Measurements from ENCODE around the gene THRAP3. TPM values are rescaled to one million over a fixed set of nuclear protein-coding genes. Genes with fewer than 3 reads are reported as not detected.

The THRAP3 gene
- total and polyA plus RNA-seq, 2 experiments from 2014 or later: 127 to 161 TPM

DNA sequence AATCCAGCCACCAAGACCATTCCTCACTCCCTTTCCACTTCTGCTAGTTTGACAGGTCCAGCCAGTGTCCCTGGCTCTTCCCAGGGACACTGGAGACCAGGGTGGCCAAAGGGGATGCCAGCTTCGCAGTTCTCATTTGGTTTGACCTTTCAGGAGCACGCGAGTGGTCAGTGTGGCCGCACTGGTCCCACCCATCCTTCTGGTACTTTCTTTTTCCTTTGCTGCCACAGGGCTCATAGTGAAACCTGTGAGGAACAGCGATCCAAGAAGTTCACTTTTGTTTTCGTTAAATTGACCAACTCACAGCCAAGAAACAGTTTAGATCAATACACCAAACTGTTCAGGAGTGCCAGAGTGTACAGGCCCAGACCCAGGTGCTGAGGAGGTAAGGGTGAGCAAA lies 113.6 kb downstream of the THRAP3 start (continued):
- TF ChIP-seq, protein P1, sequence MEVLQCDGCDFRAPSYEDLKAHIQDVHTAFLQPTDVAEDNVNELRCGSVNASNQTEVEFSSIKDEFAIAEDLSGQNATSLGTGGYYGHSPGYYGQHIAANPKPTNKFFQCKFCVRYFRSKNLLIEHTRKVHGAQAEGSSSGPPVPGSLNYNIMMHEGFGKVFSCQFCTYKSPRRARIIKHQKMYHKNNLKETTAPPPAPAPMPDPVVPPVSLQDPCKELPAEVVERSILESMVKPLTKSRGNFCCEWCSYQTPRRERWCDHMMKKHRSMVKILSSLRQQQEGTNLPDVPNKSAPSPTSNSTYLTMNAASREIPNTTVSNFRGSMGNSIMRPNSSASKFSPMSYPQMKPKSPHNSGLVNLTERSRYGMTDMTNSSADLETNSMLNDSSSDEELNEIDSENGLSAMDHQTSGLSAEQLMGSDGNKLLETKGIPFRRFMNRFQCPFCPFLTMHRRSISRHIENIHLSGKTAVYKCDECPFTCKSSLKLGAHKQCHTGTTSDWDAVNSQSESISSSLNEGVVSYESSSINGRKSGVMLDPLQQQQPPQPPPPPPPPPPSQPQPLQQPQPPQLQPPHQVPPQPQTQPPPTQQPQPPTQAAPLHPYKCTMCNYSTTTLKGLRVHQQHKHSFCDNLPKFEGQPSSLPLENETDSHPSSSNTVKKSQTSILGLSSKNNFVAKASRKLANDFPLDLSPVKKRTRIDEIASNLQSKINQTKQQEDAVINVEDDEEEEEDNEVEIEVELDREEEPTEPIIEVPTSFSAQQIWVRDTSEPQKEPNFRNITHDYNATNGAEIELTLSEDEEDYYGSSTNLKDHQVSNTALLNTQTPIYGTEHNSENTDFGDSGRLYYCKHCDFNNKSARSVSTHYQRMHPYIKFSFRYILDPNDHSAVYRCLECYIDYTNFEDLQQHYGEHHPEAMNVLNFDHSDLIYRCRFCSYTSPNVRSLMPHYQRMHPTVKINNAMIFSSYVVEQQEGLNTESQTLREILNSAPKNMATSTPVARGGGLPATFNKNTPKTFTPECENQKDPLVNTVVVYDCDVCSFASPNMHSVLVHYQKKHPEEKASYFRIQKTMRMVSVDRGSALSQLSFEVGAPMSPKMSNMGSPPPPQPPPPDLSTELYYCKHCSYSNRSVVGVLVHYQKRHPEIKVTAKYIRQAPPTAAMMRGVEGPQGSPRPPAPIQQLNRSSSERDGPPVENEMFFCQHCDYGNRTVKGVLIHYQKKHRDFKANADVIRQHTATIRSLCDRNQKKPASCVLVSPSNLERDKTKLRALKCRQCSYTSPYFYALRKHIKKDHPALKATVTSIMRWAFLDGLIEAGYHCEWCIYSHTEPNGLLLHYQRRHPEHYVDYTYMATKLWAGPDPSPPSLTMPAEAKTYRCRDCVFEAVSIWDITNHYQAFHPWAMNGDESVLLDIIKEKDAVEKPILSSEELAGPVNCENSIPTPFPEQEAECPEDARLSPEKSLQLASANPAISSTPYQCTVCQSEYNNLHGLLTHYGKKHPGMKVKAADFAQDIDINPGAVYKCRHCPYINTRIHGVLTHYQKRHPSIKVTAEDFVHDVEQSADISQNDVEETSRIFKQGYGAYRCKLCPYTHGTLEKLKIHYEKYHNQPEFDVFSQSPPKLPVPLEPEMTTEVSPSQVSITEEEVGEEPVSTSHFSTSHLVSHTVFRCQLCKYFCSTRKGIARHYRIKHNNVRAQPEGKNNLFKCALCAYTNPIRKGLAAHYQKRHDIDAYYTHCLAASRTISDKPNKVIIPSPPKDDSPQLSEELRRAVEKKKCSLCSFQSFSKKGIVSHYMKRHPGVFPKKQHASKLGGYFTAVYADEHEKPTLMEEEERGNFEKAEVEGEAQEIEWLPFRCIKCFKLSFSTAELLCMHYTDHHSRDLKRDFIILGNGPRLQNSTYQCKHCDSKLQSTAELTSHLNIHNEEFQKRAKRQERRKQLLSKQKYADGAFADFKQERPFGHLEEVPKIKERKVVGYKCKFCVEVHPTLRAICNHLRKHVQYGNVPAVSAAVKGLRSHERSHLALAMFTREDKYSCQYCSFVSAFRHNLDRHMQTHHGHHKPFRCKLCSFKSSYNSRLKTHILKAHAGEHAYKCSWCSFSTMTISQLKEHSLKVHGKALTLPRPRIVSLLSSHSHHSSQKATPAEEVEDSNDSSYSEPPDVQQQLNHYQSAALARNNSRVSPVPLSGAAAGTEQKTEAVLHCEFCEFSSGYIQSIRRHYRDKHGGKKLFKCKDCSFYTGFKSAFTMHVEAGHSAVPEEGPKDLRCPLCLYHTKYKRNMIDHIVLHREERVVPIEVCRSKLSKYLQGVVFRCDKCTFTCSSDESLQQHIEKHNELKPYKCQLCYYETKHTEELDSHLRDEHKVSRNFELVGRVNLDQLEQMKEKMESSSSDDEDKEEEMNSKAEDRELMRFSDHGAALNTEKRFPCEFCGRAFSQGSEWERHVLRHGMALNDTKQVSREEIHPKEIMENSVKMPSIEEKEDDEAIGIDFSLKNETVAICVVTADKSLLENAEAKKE (CRISPR knock-in tag; IDR thresholded peaks at IDR 0.05): no peak
- TF ChIP-seq EZH2 (IDR thresholded peaks at IDR 0.05; ENCODE audit: low read depth, unreplicated experiment) (no peak), POLR2AphosphoS5 (IDR thresholded peaks at IDR 0.05; ENCODE audit: low read depth) (no peak), ZNF331 (CRISPR knock-in tag; IDR thresholded peaks at IDR 0.05; ENCODE audit: low read depth) (no peak), JUNB (IDR thresholded peaks at IDR 0.05; ENCODE audit: unreplicated experiment) (no peak), CTCF (conservative IDR thresholded peaks at IDR 0.05; ENCODE audit: low read depth in 2 of 2) (no peak), STAT1 (IDR thresholded peaks at IDR 0.05; ENCODE audit: unreplicated experiment) (no peak), ZNF114 (CRISPR knock-in tag; IDR thresholded peaks at IDR 0.05) (no peak), EZH2phosphoT487 (IDR thresholded peaks at IDR 0.05; ENCODE audit: unreplicated experiment) (no peak)
